GM06990 (cell line): ENCODE data around the gene ELOVL7.

Source experiments
- DNase-seq: peaks from one replicate; pipeline ENCODE4 v3.0.0-alpha.2; 2011; ENCODE audit not compliant: insufficient read length; ENCODE audit errors: extremely low read depth
- H3K27me3 ChIP-seq: replicated peaks from 2 replicates; pipeline ENCODE4 v1.6.0; 2011; ENCODE audit warnings: low read length; ENCODE audit not compliant: control insufficient read depth, insufficient read depth
- H3K36me3 ChIP-seq: 2 replicates; pipeline ENCODE4 v1.5.1; 2011; ENCODE audit warnings: low read length; ENCODE audit not compliant: control insufficient read depth, insufficient read depth
- H3K4me3 ChIP-seq: replicated peaks from 2 replicates; pipeline ENCODE4 v1.5.1; 2011; ENCODE audit warnings: low read depth, mild to moderate bottlenecking, control low read depth, low read length
- CTCF ChIP-seq: IDR thresholded peaks from 2 replicates; pipeline ENCODE4 v1.5.1; 2011; ENCODE audit warnings: low read length, control low read depth, mild to moderate bottlenecking, inconsistent platforms; ENCODE audit not compliant: insufficient read depth, poor library complexity, severe bottlenecking

The ELOVL7 gene

GRCh38 chr5:60763061-60763460 lies 81.0 kb downstream of the ELOVL7 start:
- TF ChIP-seq CTCF, result no peak
- DNase-seq, result no peak
- Histone ChIP-seq H3K36me3 (no peaks in the 10 kb centered on the region), H3K4me3 (no peak overlapping the region), H3K27me3 (no peaks in the 10 kb centered on the region)

DNA sequence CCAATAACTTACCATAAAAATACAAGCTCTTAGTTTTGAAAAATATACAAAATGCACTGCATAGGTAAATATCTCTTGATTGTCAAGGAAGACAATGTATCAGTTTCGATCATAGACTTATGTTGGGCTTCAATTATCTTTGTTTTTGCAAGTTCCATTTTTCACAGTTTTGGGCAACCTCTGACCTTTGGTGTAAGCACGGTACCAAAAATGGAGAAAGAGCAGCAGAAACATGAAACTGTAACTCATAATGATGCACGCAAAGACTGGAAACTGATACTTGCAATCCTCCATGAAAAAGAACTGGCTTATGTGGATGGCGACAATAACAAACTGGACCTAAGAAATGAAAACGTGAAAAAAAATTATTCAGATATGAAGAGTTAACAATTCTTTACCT lies 89.6 kb downstream of the ELOVL7 start:
- TF ChIP-seq CTCF, result no peak
- no peaks in the 10 kb centered on the region for H3K36me3 ChIP-seq
- H3K4me3 ChIP-seq, result no peak overlapping the region
- DNase-seq, result no peak
- no peaks in the 10 kb centered on the region for H3K27me3 ChIP-seq

- no peaks in the 10 kb centered on the region for H3K27me3 ChIP-seq
- DNase-seq, result no peak
- no peak overlapping the region for H3K4me3 ChIP-seq
- no peak for TF ChIP-seq CTCF
- no peaks in the 10 kb centered on the region for H3K36me3 ChIP-seq
These were observed 99.4 kb downstream of the ELOVL7 start for GRCh38 chr5:60744682-60745081.

GRCh38 chr5:60743511-60744314 lies 100.4 kb downstream of the ELOVL7 start:
- TF ChIP-seq CTCF, result no peak
- H3K4me3 ChIP-seq, result no peak overlapping the region
- DNase-seq, result no peak
- H3K36me3 ChIP-seq, result no peaks in the 10 kb centered on the region
- no peaks in the 10 kb centered on the region for H3K27me3 ChIP-seq

DNA sequence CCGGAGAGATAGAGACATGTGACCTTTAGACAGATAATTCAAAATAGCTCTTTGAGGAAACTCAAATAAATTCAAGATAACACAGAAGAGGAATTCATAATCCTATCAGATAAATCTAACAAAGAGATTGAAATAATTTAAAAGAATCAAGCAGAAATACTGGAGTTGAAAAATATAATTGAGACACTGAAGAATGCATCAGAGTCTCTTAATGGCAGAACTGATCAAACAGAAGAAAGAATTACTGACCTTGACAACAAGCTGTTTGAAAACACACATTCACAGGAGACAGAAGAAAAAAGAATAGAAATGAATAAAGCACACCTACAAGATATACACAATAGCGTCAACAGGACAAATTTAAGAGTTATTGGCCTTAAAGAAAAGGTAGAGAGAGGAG lies 103.7 kb downstream of the ELOVL7 start:
- H3K4me3 ChIP-seq, result no peak overlapping the region
- H3K27me3 ChIP-seq, result no peaks in the 10 kb centered on the region
- H3K36me3 ChIP-seq, result no peaks in the 10 kb centered on the region
- DNase-seq, result no peak
- TF ChIP-seq CTCF, result no peak
